Astrocyte (in vitro differentiated cells and primary cell): ENCODE results near the gene ABCC1. TPM values are rescaled to one million over a fixed set of nuclear protein-coding genes. Genes with fewer than 3 reads are reported as not detected.

Experiments
- DNase-seq: peaks from one replicate; pipeline ENCODE4 v3.0.0-alpha.2; 2010; ENCODE audit warnings: low read depth
- FAIRE-seq: peaks from 2 replicates; lab custom pipeline; 2011; peaks lifted over from hg19 to GRCh38; lab: Jason Lieb, UNC
- H2AFZ ChIP-seq: 2 replicates; pipeline ENCODE4 v1.6.0; 2012; ENCODE audit warnings: low read depth, low read length, inconsistent platforms
- H3K27ac ChIP-seq: 2 replicates; pipeline ENCODE4 v1.5.1; 2011; ENCODE audit warnings: low read depth, low read length, inconsistent platforms
- H3K27me3 ChIP-seq: 2 replicates; pipeline ENCODE4 v1.6.0; 2011; ENCODE audit warnings: low read length, inconsistent platforms; ENCODE audit not compliant: insufficient read depth
- H3K36me3 ChIP-seq: 2 replicates; pipeline ENCODE4 v1.5.1; 2011; ENCODE audit warnings: low read length, inconsistent platforms; ENCODE audit not compliant: insufficient read depth
- H3K4me1 ChIP-seq: 2 replicates; pipeline ENCODE4 v1.5.1; 2011; ENCODE audit warnings: low read length, inconsistent platforms; ENCODE audit not compliant: insufficient read depth
- H3K4me2 ChIP-seq: 2 replicates; pipeline ENCODE4 v1.6.0; 2012; ENCODE audit warnings: low read length, inconsistent platforms
- H3K4me3 ChIP-seq: 2 replicates; pipeline ENCODE4 v1.5.1; 2011; ENCODE audit warnings: low read depth, mild to moderate bottlenecking, low read length, inconsistent platforms; ENCODE audit not compliant: insufficient read depth
- H3K79me2 ChIP-seq: 2 replicates; pipeline ENCODE4 v1.6.0; 2012; ENCODE audit warnings: mild to moderate bottlenecking, low read length, inconsistent platforms; ENCODE audit not compliant: insufficient read depth
- H3K9ac ChIP-seq: 2 replicates; pipeline ENCODE4 v1.6.0; 2012; ENCODE audit warnings: mild to moderate bottlenecking, low read length, inconsistent platforms
- H3K9me3 ChIP-seq: 2 replicates; pipeline ENCODE4 v1.5.1; 2012; ENCODE audit warnings: low read depth, mild to moderate bottlenecking, low read length, inconsistent platforms; ENCODE audit not compliant: insufficient read depth
- H4K20me1 ChIP-seq: 2 replicates; pipeline ENCODE4 v1.6.0; 2012; ENCODE audit warnings: low read length, inconsistent platforms; ENCODE audit not compliant: insufficient read depth
- H3K27ac Mint-ChIP-seq: one replicate; pipeline ENCODE4 v1.8.0; 2021; ENCODE audit warnings: mild to moderate bottlenecking, mixed read lengths; ENCODE audit not compliant: unreplicated experiment
- H3K27me3 Mint-ChIP-seq: one replicate; pipeline ENCODE4 v1.8.0; 2021; ENCODE audit warnings: low read depth, mixed read lengths; ENCODE audit not compliant: unreplicated experiment
- H3K36me3 Mint-ChIP-seq: one replicate; pipeline ENCODE4 v1.8.0; 2021; ENCODE audit warnings: low read depth, mixed read lengths; ENCODE audit not compliant: unreplicated experiment
- H3K4me1 Mint-ChIP-seq: one replicate; pipeline ENCODE4 v1.8.0; 2021; ENCODE audit warnings: low read depth, mixed read lengths; ENCODE audit not compliant: unreplicated experiment
- H3K4me3 Mint-ChIP-seq: one replicate; pipeline ENCODE4 v1.8.0; 2021; ENCODE audit warnings: mild to moderate bottlenecking, moderate library complexity, mixed read lengths; ENCODE audit not compliant: unreplicated experiment
- H3K9me3 Mint-ChIP-seq: one replicate; pipeline ENCODE4 v1.8.0; 2021; ENCODE audit warnings: mild to moderate bottlenecking, mixed read lengths; ENCODE audit not compliant: unreplicated experiment
- CTCF ChIP-seq: IDR thresholded peaks from 2 replicates; pipeline ENCODE4 v1.5.1; 2011; ENCODE audit warnings: low read depth, mild to moderate bottlenecking, inconsistent platforms, low read length, moderate library complexity; ENCODE audit not compliant: insufficient read depth
- EZH2 ChIP-seq: IDR thresholded peaks from 2 replicates; pipeline ENCODE4 v1.6.1; 2012; ENCODE audit warnings: mild to moderate bottlenecking, low read length, inconsistent platforms; ENCODE audit not compliant: insufficient read depth
- total RNA-seq: library from RNA; stranded (reverse); gene quantifications from 2 replicates; pipeline ENCODE4 v1.2.1, GENCODE V29; 2021

Gene ABCC1
- total RNA-seq, 1 donor from 2014 or later = 42.1 TPM

GRCh38 chr16:16145286-16145685, 195.9 kb downstream of the ABCC1 start:
- TF ChIP-seq CTCF (no peak), EZH2 (no peak)
- Mint-ChIP-seq H3K4me3 (no peak overlapping the region), H3K4me1 (peaks cover 8% of the 10 kb centered on the region), H3K36me3 (peaks cover 16% of the 10 kb centered on the region), H3K9me3 (no peaks in the 10 kb centered on the region), H3K27ac (no peak overlapping the region), H3K27me3 (no peaks in the 10 kb centered on the region)
- H3K27me3 ChIP-seq = no peaks in the 10 kb centered on the region
- no peaks in the 10 kb centered on the region for H3K79me2 ChIP-seq
- no peak overlapping the region for H3K9ac ChIP-seq
- H3K27ac ChIP-seq = no peak overlapping the region
- no peak overlapping the region for H2AFZ ChIP-seq
- DNase-seq = no peak
- no peaks in the 10 kb centered on the region for H3K9me3 ChIP-seq
- no peak for FAIRE-seq
- H3K36me3 ChIP-seq = peaks cover 9% of the 10 kb centered on the region
- peaks cover 50% of the 10 kb centered on the region for H4K20me1 ChIP-seq
- peaks cover 7% of the 10 kb centered on the region for H3K4me1 ChIP-seq
- no peak overlapping the region for H3K4me3 ChIP-seq
- H3K4me2 ChIP-seq = no peak overlapping the region

GRCh38 chr16:16146380-16147315, 197.2 kb downstream of the ABCC1 start:
- Histone ChIP-seq H2AFZ (no peak overlapping the region), H3K4me3 (no peak overlapping the region), H3K36me3 (peaks cover 1% of the 10 kb centered on the region), H3K9ac (no peak overlapping the region), H3K4me2 (no peak overlapping the region), H3K4me1 (peaks cover 15% of the 10 kb centered on the region), H3K27me3 (no peaks in the 10 kb centered on the region), H3K9me3 (no peaks in the 10 kb centered on the region), H4K20me1 (peaks cover 52% of the 10 kb centered on the region), H3K27ac (no peak overlapping the region), H3K79me2 (no peaks in the 10 kb centered on the region)
- H3K4me3 Mint-ChIP-seq = no peak overlapping the region
- H3K4me1 Mint-ChIP-seq = peaks cover 14% of the 10 kb centered on the region
- no peak for DNase-seq
- H3K36me3 Mint-ChIP-seq = peaks cover 10% of the 10 kb centered on the region
- TF ChIP-seq CTCF (no peak), EZH2 (no peak)
- H3K9me3 Mint-ChIP-seq = no peaks in the 10 kb centered on the region
- H3K27ac Mint-ChIP-seq = no peak overlapping the region
- H3K27me3 Mint-ChIP-seq = no peaks in the 10 kb centered on the region
- no peak for FAIRE-seq
